HG02642 (cell line): ENCODE measurements around the gene GTF2I.
"Not testable (repeated sequence)": the region's sequence is repeated elsewhere in the genome, so short reads cannot be mapped to it uniquely, and the experiment has no call there.

ENCODE experiments used
- ATAC-seq: cut with Tn5 transposase; IDR thresholded peaks from one replicate; pipeline ENCODE4 v1.9.1; 2021; ENCODE audit warnings: mild to moderate bottlenecking; ENCODE audit not compliant: unreplicated experiment, poor library complexity

The GTF2I gene

DNA sequence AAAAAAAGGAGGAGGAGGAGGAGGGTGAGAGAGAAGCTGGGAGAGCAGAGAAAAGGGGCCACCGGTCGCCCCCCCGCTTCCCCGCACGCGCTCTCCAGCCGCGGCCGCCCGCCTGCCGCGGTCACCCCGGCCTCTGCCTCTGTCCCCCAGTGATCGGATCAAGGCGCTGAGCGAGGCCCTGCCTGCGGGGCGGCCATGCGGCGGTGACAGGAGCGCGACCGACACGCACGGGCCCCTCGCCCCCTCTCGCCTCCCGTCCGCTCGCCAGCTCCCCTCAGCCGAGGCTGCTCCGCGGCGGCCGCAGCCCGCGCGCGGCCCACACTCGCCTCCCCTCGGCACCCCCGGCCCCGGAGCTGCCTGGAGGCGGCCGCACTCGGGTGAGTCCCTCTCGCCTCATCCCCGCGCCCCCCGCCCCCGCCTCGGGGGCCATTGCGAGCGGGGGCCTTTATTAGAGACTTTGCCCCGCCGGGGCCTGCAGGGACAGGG, at the start of gene GTF2I:
Gene GTF2I, plus strand, starts transcription at position 27 of the 486 bp plus-strand sequence. CDS start 31,411 bp downstream, outside the sequence.
- peak; percentile 24 for ATAC-seq

DNA sequence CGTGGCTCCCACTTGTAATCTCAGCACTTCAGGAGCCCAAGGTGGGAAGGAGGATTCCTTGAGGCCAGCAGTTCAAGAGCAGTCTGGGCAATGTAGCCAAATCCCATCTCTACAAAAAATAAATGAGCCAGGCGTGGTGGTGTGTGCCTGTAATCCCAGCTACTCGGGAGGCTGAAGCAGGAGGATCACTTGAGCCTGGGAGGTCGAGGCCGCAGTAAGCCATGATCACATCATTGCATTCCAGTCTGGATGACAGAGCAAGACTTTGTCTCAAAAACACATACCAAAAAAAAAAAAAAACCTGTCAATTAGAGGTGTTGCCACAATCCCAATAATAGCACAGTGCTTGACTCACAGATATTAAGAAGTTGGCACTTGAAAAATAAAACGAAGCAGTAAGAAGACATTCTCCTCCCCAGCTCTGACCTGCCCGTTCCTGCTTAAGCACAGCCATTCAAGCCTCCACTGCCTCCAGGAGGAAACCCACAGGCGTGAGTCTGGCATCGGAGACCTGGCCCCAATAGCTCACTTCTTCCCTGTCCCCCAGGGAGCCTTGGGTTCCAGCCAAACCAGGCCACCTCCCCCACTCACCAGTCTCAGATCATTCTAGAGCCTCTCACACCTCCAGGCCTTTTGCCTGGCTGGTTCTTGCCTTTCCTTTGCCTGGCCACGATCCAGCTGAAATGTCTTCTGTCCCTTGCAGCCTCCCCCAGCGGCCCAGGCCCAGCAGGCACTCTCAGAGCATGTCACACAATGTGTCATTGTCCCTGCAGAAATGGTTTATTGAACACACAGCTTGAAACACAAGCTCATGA, 45.3 kb upstream of the GTF2I start:
- ATAC-seq = no peak

DNA sequence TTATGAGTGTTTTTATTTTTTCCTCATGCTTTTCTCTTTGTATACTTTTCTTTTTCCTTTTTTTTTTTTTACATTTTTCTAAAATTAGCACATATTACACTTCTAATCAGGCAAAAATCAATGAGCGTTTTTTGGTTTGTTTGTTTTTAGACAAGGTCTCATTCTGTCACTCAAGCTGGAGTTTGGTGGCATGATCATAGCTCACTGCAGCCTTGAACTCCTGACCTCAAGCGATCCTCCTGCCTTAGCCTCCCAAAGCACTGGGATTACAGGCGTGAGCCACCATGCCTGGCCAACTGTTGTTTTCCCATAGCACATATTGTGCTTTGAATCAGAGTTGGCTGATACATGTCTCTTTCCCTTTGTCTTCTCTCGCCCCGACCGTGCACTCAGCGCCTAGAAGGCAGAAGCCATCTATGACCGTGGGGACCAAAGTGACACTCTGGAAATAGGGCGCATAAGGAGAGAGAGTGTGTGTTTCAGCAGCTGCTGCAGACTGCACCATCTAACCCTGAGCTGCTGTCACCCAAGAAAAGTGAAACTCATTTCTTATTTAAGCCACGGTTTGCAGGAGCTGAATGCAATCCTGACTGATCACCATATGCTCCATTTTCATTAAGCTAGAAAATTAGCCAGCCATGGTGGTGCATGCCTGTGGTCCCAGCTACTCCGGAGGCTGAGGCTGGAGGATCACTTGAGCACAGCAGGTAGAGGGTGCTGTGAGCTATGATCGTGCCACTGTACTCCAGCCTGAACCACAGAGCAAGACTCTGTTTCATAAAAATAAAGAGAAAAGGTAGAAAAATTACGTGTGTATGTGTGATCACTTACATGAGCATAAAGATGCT, 41.4 kb upstream of the GTF2I start:
- ATAC-seq = no peak

DNA sequence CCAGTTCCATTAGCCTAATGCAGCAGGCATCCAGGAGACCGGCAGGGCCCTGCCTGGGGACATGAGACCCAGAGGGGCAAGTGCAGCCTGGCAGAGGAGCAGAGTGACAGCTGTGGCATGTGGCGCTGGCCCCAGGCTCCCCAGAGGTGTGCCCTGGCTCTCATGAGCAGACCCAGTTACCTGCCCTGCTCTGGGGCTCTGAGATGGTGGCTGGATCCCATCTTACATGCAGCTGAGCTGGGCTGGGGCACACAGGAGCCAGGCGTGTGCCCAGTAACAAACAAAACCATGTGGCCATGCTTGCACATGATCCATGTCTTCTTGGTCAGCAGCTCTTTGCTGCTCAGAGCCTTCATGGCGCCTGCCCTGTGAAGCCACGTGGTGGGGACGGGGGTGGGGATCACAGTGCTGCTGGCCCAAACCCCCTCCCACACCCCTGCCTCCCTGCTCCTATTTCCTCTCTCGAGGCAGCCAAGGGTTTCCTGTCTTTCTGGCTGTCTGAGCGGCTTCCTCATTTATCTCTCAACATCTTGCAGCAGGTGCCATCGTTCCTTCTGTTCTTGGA, 40.3 kb upstream of the GTF2I start:
- no peak for ATAC-seq

DNA sequence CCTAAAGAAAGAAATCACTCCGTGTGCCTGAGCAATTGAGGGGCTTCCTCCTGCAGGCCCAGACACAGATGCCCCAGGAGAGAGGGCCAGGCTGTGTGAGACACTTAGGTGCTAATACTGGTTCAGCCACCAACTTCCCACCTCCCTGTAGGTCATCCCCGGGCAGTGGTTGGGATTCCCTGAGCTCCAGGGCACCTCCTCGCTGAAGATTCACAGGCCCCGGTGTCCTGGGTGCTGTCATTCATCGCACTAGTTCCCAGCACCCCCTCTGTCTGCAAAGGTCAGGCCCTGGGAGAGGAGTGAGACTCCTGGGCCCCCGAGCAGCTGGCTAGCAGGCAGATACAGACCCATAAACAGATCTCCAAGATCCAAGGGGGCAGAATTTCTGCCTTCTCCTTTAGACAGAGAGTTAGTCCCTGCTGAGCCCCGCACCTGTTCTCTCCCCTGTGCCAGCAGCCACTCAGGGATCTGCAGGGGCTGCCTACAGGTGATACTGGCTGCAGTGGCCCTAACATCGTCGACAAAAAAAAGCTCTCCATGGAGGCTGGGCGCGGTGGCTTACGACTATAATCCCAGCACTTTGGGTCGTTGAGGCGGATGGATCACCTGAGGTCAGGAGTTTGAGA, 38.2 kb upstream of the GTF2I start:
- no peak for ATAC-seq

DNA sequence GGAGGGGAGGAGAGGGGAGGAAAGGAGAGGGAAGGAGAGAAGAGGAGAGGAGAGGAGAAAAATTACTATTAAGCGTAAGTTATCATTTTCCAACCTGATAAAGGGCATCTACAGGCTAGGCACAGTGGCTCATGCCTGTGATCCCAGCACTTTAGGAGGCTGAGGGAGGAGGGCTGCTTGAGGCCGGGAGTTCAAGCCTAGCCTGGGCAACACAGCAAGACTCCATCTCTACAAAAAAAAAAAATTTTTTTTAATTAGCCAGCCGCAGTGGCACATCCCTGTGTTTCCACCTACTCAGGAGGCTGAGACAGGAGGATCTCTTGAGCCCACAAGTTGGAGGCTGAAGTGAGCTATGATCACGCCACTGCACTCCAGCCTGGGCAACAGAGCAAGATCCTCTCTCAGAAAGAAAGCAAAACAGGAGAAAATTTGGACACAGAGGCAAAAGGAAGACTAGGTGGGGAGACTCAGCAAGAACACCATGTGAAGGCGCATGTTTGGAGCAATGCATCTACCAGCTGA, 35.2 kb upstream of the GTF2I start:
- no peak for ATAC-seq

DNA sequence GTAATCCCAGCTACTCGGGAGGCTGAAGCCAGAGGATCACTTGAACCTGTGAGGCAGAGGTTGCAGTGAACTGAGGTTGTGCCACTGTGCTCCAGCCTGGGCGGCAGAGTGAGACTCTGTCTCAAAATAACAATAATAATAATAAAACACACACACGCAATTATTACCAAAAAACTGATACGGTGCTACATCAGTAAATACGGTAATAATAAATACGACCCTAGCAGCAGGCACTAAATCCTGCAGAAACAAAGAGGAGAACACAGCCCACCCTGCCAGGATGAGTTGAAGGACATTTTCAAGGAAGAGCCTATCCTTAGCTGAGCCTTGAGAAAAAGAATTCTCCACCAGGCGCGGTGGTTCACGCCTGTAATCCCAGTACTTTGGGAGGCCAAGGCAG, 34.4 kb upstream of the GTF2I start:
- no peak for ATAC-seq

DNA sequence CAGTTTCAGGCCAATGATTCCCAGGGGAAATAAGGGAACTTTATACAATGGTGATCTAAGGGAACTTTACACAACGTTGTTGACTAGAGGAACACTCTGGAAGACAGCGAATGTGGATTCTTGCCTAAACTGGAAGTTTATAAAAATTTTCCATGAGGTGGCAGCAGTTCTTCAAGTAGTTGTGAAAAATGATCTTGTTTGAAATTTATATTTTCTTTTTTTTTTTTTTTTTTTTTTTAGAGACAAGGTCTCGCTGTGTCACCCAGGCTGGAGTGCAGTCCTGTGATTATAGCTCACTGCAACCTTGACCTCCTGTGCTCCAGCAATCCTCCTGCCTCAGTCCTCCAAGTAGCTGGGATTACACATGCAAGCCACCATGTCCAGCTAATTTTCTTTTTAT, 32.1 kb upstream of the GTF2I start:
- ATAC-seq = no peak

DNA sequence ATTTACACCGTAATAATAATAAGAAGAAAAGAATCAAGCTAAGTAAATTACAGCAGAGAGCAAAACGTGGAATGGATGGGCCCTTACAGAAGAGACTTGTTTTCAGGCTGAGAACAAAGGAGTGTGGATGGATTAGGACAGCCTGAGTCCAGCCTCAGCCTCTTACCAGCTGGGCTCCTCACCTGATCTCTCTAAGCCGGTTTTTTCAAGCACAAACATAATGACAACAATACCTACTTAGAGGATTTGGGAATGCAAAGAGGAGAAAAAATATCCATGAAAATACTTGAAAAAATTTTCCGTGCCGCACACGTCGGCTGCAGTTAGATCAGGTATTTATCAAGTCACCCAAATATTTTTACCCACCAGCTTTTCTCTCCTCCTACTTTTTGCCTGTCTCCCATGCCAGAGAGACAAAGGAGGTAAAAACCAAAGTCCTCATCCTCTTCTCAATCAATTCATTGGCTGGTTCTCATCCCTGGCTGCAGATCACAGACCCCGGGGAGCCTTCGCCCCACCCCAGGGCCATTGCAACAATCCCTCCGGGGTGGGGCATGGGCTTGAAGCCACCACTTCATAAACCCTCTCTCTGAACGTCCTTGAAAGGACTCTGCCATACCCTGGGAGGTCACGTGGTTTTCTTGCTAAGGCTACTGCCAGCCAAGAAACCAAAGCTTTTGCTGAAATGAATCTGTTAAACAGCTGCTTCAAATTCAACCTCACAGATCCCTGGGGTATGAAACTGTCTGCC, 29.7 kb upstream of the GTF2I start:
- no peak for ATAC-seq

DNA sequence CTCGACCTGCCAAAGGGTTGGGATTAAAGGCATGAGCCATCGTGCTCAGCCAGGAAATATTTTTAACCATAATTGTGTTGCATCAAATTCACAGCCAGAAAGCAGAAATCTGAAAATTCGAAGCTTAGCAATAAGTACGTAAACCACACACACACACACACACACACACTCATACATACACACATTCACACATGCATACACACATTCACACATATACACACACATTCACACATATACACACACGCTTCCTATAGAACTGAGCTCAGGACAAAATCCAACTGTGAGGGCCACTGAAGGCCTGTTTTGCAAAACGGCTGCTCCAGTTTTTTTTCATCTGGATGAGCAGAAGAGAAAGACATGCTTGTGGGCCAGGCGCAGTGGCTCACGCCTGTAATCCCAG, 25.0 kb upstream of the GTF2I start:
- ATAC-seq = no peak

DNA sequence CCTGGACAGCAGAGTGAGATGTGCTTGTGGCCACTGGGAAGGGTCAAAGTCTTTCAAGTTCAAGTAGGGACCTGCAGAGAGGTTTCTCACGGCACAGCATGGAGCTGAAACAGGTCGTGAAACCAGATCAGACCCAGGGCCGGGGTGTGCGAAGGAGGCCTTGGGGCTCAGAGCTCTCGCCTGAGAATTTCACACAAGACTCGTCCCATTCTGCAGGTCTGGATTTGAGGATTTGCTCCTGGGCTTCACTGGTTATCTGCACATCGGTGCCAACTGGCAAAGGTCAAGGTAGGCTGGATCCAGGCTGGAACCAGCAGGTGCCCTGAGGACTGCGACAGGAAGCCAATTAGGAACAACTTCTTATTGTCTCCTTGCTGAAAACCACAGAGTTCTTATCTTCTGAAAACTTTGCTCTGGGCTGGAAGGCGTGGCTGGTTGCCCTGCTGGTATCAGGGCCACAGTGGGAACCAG, 24.0 kb upstream of the GTF2I start:
- no peak for ATAC-seq

DNA sequence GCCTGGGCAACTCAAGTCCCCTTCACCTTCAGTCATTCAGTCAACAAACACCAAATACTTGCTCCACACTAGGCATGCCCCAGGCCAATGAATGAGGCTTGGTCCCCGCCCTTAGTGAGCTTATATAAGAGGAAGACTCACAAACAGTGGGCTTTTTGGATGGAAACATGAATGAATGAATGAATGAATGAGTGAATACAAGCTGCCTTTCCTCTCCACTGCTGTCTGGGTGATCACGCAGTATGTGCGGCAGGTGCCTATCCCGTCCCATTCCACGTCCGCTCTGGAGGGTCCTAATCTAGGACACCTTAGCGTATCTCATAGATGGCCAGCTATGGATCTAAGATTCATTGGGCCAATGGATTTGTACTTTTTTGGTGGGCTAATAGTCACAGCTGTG, 19.8 kb upstream of the GTF2I start:
- no peak for ATAC-seq

DNA sequence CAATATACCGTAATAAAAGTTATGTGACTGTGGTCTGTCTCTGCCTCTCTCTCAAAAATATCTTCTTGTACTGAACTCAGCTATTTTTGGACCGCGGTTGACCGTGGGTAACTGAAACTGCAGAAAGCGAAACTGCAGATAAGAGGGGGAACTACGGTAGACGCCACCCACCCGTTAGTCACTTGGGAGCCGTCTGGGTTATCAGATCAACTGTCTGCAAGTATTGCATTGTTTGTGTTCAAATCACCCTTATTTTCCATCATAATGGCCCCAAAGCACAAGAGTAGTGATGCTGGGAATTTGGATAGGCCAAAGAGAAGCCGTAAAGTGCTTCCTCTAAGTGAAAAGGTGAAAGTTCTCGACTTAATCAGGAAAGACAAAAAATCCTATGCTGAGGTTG, 7.5 kb upstream of the GTF2I start:
- peak; percentile 89 for ATAC-seq

DNA sequence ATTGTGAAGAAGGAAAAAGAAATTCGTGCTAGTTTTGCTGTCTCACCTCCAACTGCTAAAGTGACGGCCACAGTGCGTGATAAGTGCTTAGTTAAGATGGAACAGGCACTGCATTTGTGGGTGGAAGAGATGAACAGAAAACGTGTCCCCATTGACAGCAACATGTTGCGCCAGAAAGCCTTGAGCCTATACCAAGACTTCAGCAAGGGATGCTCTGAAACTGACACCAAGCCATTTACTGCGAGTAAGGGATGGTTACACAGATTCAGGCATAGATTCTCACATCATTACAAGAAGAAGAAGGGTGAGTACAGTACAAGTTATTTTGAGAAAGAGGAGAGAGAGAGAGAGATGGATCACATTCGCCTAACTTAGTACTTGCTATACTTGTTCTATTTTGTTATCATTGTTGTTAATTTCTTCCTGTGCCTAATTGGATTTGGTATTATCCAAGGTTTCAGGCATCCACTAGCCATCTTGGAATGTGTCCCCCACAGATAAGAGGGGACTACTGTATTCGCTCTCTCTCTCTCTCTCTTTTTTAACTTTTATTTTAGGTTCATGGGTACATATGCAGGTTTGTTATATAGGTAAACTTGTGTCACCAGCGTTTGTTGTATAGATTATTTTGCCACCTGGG, 6.9 kb upstream of the GTF2I start:
- peak; percentile 59 for ATAC-seq

DNA sequence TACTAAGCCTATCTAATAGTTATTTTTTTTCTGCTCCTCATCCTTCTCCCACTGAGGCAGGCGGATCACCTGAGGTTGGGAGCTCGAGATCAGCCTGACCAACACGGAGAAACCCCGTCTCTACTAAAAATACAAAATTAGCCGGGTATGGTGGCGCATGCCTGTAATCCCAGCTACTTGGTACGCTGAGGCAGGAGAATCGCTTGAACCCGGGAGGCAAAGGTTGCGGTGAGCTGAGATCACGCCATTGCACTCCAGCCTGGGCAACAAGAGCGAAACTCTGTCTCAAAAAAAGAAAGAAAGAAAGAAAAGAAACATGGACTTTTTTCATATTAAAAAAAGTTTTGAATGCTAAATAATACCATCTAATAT, 6.4 kb upstream of the GTF2I start:
- not testable (repeated sequence) for ATAC-seq

DNA sequence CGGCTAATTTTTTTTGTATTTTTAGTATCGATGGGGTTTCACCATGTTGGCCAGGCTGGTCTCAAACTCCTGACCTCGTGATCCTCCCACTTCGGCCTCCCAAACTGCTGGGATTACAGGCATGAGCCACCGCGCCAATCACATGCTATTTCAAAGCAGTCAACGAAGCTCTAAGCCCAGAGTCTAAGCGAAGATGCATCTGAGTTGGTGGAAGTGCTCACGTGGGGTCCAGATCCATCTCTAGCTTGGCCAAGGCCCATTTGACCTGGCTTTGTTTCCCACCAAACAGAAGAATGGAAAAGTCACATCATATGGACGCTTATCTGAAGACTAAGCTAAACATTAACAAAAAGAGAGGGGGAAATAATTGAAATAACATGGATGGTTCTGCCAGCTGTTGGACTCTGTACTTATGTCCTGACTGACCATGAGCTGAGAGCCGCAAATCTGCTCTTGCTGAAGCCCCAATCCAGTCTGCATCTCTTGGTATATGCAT, 3.8 kb upstream of the GTF2I start:
- no peak for ATAC-seq

DNA sequence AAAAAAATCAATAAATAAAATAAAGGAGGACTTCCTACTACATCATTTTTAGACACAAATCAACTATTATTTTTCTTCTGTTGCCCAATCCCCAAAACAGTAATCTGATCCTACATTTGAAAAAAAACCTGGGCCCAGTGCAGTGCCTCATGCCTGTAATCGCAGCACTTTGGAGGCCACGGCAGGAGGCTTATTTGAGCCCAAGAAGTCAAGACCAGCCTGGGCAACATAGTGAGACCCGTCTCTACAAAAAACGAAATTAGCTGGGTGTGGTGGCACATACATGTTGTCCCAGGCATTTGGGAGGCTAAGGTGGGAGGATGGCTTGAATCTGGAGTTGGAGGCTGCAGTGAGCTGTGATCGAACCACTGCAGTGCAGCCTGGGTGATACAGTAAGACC, 2.7 kb upstream of the GTF2I start:
- ATAC-seq = no peak

DNA sequence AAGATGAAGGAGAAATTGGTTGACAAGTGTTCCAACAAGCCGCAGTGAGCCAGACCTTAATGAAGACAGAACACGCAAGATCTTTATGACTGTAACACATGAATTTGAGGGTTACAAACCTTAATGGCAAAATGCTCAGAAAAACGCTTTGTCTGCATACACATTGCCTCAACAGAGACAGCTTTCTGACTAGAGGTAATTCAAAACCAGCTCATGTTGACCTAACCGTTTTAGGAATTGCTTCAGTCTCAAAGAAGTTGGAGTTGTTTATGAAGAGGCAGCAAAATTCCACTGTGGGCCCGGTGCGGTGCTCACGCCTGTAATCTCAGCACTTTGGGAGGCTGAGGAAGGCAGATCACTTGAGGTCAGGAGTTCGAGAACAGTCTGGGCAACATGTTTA, 2.2 kb upstream of the GTF2I start:
- ATAC-seq = no peak
